Kidney (tissue), 14 donors: ENCODE results near the gene STPG3. TPM values are rescaled to one million over a fixed set of nuclear protein-coding genes. Genes with fewer than 3 reads are reported as not detected.
"Not testable (repeated sequence)": the region's sequence is repeated elsewhere in the genome, so short reads cannot be mapped to it uniquely, and the experiment has no call there.

Experiments used
- DNase-seq, 5 donors: peaks; one replicate each; pipeline ENCODE4 v3.0.0-alpha.2; 2013 to 2020
- FAIRE-seq: peaks from 2 replicates; lab custom pipeline; 2012; peaks lifted over from hg19 to GRCh38; lab: Jason Lieb, UNC
- H3K27ac ChIP-seq, 2 donors: one replicate each; pipeline ENCODE4 v1.7.0; 2013; ENCODE audit warnings: low read depth in 2 of 2, low read length in 2 of 2, inconsistent platforms in 1 of 2
- H3K27me3 ChIP-seq: one replicate; pipeline ENCODE4 v1.7.1; 2013; ENCODE audit warnings: low read length, inconsistent platforms; ENCODE audit not compliant: control insufficient read depth, insufficient read depth
- H3K36me3 ChIP-seq, 3 donors: one replicate each; pipeline versions ENCODE4 v1.7.0 to v1.7.1; 2013; ENCODE audit warnings: low read length in 3 of 3, control low read depth in 1 of 3, inconsistent platforms in 1 of 3; ENCODE audit not compliant: insufficient read depth in 3 of 3, control insufficient read depth in 2 of 3
- H3K4me1 ChIP-seq, 3 donors: one replicate each; pipeline versions ENCODE4 v1.7.0 to v1.7.1; 2013; ENCODE audit warnings: low read length in 3 of 3, inconsistent platforms in 1 of 3, low read depth in 1 of 3; ENCODE audit not compliant: control insufficient read depth in 2 of 3, insufficient read depth in 2 of 3
- H3K4me3 ChIP-seq, 3 donors: one replicate each; pipeline versions ENCODE4 v1.7.0 to v1.8.1; 2013; ENCODE audit warnings: low read length in 3 of 3, control low read depth in 1 of 3, inconsistent platforms in 1 of 3
- H3K9ac ChIP-seq, 3 donors: one replicate each; pipeline versions ENCODE4 v1.7.0 to v1.7.1; 2013; ENCODE audit warnings: low read length in 3 of 3, control low read depth in 1 of 3, inconsistent platforms in 1 of 3
- H3K9me3 ChIP-seq, 3 donors: one replicate each; pipeline versions ENCODE4 v1.7.0 to v1.7.1; 2013; ENCODE audit warnings: low read length in 3 of 3, control low read depth in 1 of 3, inconsistent platforms in 1 of 3; ENCODE audit not compliant: control insufficient read depth in 2 of 3, insufficient read depth in 1 of 3
- CTCF ChIP-seq: IDR thresholded peaks from 3 replicates; pipeline ENCODE4 v1.5.1; 2012; ENCODE audit warnings: mild to moderate bottlenecking, moderate library complexity, borderline replicate concordance; ENCODE audit not compliant: insufficient read depth; ENCODE audit errors: extremely low read depth
- intact Hi-C: fragments of 100-400 bp; cut with DNase I; formaldehyde crosslinking; loops from one replicate; pipeline ENCODE4 v1.11.1; 2022
- polyA plus RNA-seq: library from polyadenylated mRNA; stranded (reverse); fragments of 350-450 nt; fragmentation: Illumina TruSeq; extraction: RNeasy Lipid Tissue Mini Kit (QIAGEN cat#74804); gene quantifications from one replicate; pipeline ENCODE4 v1.2.3, GENCODE V29; 2014; ENCODE audit warnings: low read depth, low replicate concordance; ENCODE audit not compliant: insufficient read depth
- total RNA-seq: library from RNA; stranded (reverse); fragmentation: NEBNext Ultra II Directional; extraction: Animal tissue kit (Norgen Biotek cat#: 25700); gene quantifications from one replicate; pipeline ENCODE4 v1.2.1, GENCODE V29; 2021
- donor health status: control.
- donor health status: control.
- donor health status: control.
- donor health status: control.
- donor health status: control.
- donor health status: DM: yes; HTN: yes; CAD: no.
- donor health status: Normal renal cell carcinoma (clear cell type).

Gene STPG3
- total and polyA plus RNA-seq, 2 donors from 2014 or later: 0.38 TPM; not detected in 1

- H3K36me3 ChIP-seq: no peaks in the 10 kb centered on the region
- H3K27me3 ChIP-seq: no peaks in the 10 kb centered on the region
- no peaks in the 10 kb centered on the region for H3K9me3 ChIP-seq
- H3K4me1 ChIP-seq: peaks cover 0 to 8% (median 4%) of the 10 kb centered on the region in 3 donors
- peak overlapping the region in 1 of 2 donors; percentile 7 for H3K27ac ChIP-seq
- H3K9ac ChIP-seq: no peak overlapping the region
- peak; percentile 99 for TF ChIP-seq CTCF
- FAIRE-seq (no peak), DNase-seq (peak; percentile 92 to 95 (median 93))
- intact Hi-C loops: loop anchor here (10.0 kb wide), 1 partner anchor 122 kb away; the partner anchor contains the start of gene DPP7
- no peak overlapping the region for H3K4me3 ChIP-seq
These were observed 14.7 kb upstream of the STPG3 start for GRCh38 chr9:137236238-137236935.

- Histone ChIP-seq H3K9ac (no peak overlapping the region), H3K9me3 (no peaks in the 10 kb centered on the region), H3K4me1 (peaks cover 0 to 8% (median 4%) of the 10 kb centered on the region in 3 donors), H3K36me3 (no peaks in the 10 kb centered on the region), H3K27me3 (no peaks in the 10 kb centered on the region), H3K4me3 (no peak overlapping the region), H3K27ac (no peak overlapping the region)
- intact Hi-C loops: loop anchor here (10.0 kb wide), 1 partner anchor 122 kb away; the partner anchor contains the start of gene DPP7
- no peak for TF ChIP-seq CTCF
- peak in 4 of 5 donors; percentile 52 to 79 (median 58) for DNase-seq
- FAIRE-seq: no peak
These were observed 14.1 kb upstream of the STPG3 start for GRCh38 chr9:137236936-137237421.

GRCh38 chr9:137237759-137238726 lies 13.0 kb upstream of the STPG3 start:
- H3K4me1 ChIP-seq: peaks cover 0 to 18% (median 11%) of the 10 kb centered on the region in 3 donors
- no peak for TF ChIP-seq CTCF
- no peak overlapping the region for H3K27ac ChIP-seq
- peak in 1 of 5 donors; percentile 65 for DNase-seq
- peaks cover 0 to 7% (median 6%) of the 10 kb centered on the region in 3 donors for H3K36me3 ChIP-seq
- H3K27me3 ChIP-seq: no peaks in the 10 kb centered on the region
- no peak overlapping the region for H3K4me3 ChIP-seq
- FAIRE-seq: no peak
- H3K9me3 ChIP-seq: no peaks in the 10 kb centered on the region
- no peak overlapping the region for H3K9ac ChIP-seq
- intact Hi-C loops: loop anchor here (10.0 kb wide), 1 partner anchor 123 kb away; the partner anchor contains the start of gene DPP7

- intact Hi-C loops: loop anchor here (10.0 kb wide), 1 partner anchor 125 kb away; the partner anchor contains the start of gene DPP7
- H3K4me1 ChIP-seq: peaks cover 0 to 23% (median 11%) of the 10 kb centered on the region in 3 donors
- H3K4me3 ChIP-seq: peak overlapping the region; percentile 38 to 64 (median 41)
- not testable (repeated sequence) for DNase-seq, FAIRE-seq, H3K9me3 ChIP-seq, H3K27me3 ChIP-seq
- peak overlapping the region in 1 of 3 donors; percentile 73 for H3K9ac ChIP-seq
- H3K36me3 ChIP-seq: peaks cover 2 to 13% (median 6%) of the 10 kb centered on the region in 3 donors
- peak overlapping the region; percentile 91 to 98 for H3K27ac ChIP-seq
These were observed 11.4 kb upstream of the STPG3 start for GRCh38 chr9:137239541-137240200.
